Parathyroid adenoma (tissue), 2 donors: ENCODE data around the gene TTC28.

Experiments
- H2AFZ ChIP-seq: fragments of 300-600 bp; sonication (generic); one replicate; pipeline ENCODE4 v1.7.0; 2017; ENCODE audit warnings: antibody characterized with exemption, mild to moderate bottlenecking
- H3K27ac ChIP-seq: fragments of 300-600 bp; sonication (generic); one replicate; pipeline ENCODE4 v1.7.0; 2017
- H3K27me3 ChIP-seq: fragments of 300-600 bp; sonication (generic); one replicate; pipeline ENCODE4 v1.7.0; 2017; ENCODE audit warnings: low read length; ENCODE audit not compliant: control insufficient read depth, insufficient read depth
- H3K36me3 ChIP-seq: fragments of 300-600 bp; sonication (generic); one replicate; pipeline ENCODE4 v1.7.0; 2017; ENCODE audit warnings: low read length; ENCODE audit not compliant: control insufficient read depth, insufficient read depth
- H3K4me1 ChIP-seq: fragments of 300-600 bp; sonication (generic); one replicate; pipeline ENCODE4 v1.7.0; 2017; ENCODE audit warnings: control low read depth
- H3K4me2 ChIP-seq: fragments of 300-600 bp; sonication (generic); one replicate; pipeline ENCODE4 v1.7.0; 2017; ENCODE audit warnings: low read length
- H3K4me3 ChIP-seq: fragments of 300-600 bp; sonication (generic); one replicate; pipeline ENCODE4 v1.7.0; 2017; ENCODE audit warnings: low read depth, low read length
- H3K79me2 ChIP-seq: fragments of 300-600 bp; sonication (generic); one replicate; pipeline ENCODE4 v1.7.0; 2017; ENCODE audit warnings: control low read depth
- H3K9ac ChIP-seq: fragments of 300-600 bp; sonication (generic); one replicate; pipeline ENCODE4 v1.7.0; 2017; ENCODE audit warnings: mild to moderate bottlenecking
- H3K9me3 ChIP-seq: fragments of 300-600 bp; sonication (generic); one replicate; pipeline ENCODE4 v1.7.0; 2017; ENCODE audit warnings: low read length; ENCODE audit not compliant: control insufficient read depth
- CTCF ChIP-seq: fragments of 300-600 bp; sonication (generic); IDR thresholded peaks from one replicate; pipeline ENCODE4 v1.7.0; 2017; ENCODE audit warnings: antibody characterized with exemption, mild to moderate bottlenecking
- donor health status: primary hyperparathyroidism.

TTC28 gene

GRCh38 chr22:28052825-28053269, 626.8 kb downstream of the TTC28 start:
- H3K27me3 ChIP-seq: no peaks in the 10 kb centered on the region
- H2AFZ ChIP-seq: no peak overlapping the region
- no peak overlapping the region for H3K9ac ChIP-seq
- H3K79me2 ChIP-seq: no peaks in the 10 kb centered on the region
- no peak overlapping the region for H3K4me3 ChIP-seq
- no peaks in the 10 kb centered on the region for H3K36me3 ChIP-seq
- no peaks in the 10 kb centered on the region for H3K9me3 ChIP-seq
- no peak for TF ChIP-seq CTCF
- peaks cover 7% of the 10 kb centered on the region for H3K4me1 ChIP-seq
- no peak overlapping the region for H3K27ac ChIP-seq
- H3K4me2 ChIP-seq: no peak overlapping the region

- Histone ChIP-seq H3K27ac (no peak overlapping the region), H3K27me3 (no peaks in the 10 kb centered on the region), H3K4me3 (no peak overlapping the region), H2AFZ (no peak overlapping the region), H3K36me3 (no peaks in the 10 kb centered on the region), H3K9me3 (no peaks in the 10 kb centered on the region), H3K79me2 (no peaks in the 10 kb centered on the region), H3K9ac (no peak overlapping the region), H3K4me2 (no peak overlapping the region), H3K4me1 (peaks cover 7% of the 10 kb centered on the region)
- peak; percentile 75 for TF ChIP-seq CTCF
Measured at GRCh38 chr22:28051787-28052356, 627.8 kb downstream of the TTC28 start.

- Histone ChIP-seq H3K36me3 (no peaks in the 10 kb centered on the region), H3K4me2 (no peak overlapping the region), H3K9ac (no peak overlapping the region), H3K9me3 (no peaks in the 10 kb centered on the region), H3K4me3 (no peak overlapping the region), H3K27ac (no peak overlapping the region), H2AFZ (no peak overlapping the region), H3K27me3 (no peaks in the 10 kb centered on the region), H3K79me2 (no peaks in the 10 kb centered on the region), H3K4me1 (peaks cover 7% of the 10 kb centered on the region)
- no peak for TF ChIP-seq CTCF
Measured at GRCh38 chr22:28051091-28051786, 628.4 kb downstream of the TTC28 start.

GRCh38 chr22:28048529-28048928, 631.1 kb downstream of the TTC28 start:
- H3K9ac ChIP-seq: no peak overlapping the region
- H3K4me1 ChIP-seq: peaks cover 7% of the 10 kb centered on the region
- no peak overlapping the region for H3K4me2 ChIP-seq
- no peaks in the 10 kb centered on the region for H3K36me3 ChIP-seq
- H2AFZ ChIP-seq: no peak overlapping the region
- TF ChIP-seq CTCF: no peak
- H3K27me3 ChIP-seq: no peaks in the 10 kb centered on the region
- peak overlapping the region; percentile 58 for H3K27ac ChIP-seq
- H3K9me3 ChIP-seq: no peaks in the 10 kb centered on the region
- no peaks in the 10 kb centered on the region for H3K79me2 ChIP-seq
- no peak overlapping the region for H3K4me3 ChIP-seq

GRCh38 chr22:28047740-28048139, 631.9 kb downstream of the TTC28 start:
- peak overlapping the region; percentile 58 for H3K27ac ChIP-seq
- H2AFZ ChIP-seq: no peak overlapping the region

More at GRCh38 chr22:28047740-28048139, 631.9 kb downstream of the TTC28 start:
- H3K9ac ChIP-seq: no peak overlapping the region
- H3K9me3 ChIP-seq: no peaks in the 10 kb centered on the region
- no peaks in the 10 kb centered on the region for H3K27me3 ChIP-seq
- H3K4me1 ChIP-seq: peaks cover 7% of the 10 kb centered on the region
- H3K4me2 ChIP-seq: no peak overlapping the region
- no peaks in the 10 kb centered on the region for H3K79me2 ChIP-seq
- no peak overlapping the region for H3K4me3 ChIP-seq
- no peak for TF ChIP-seq CTCF
- H3K36me3 ChIP-seq: no peaks in the 10 kb centered on the region
